H1 (cell line): ENCODE results near the gene TOGARAM1. TPM values are rescaled to one million over a fixed set of nuclear protein-coding genes. Genes with fewer than 3 reads are reported as not detected.

Experiments used
- BCL11A ChIP-seq, 2 experiments: IDR thresholded peaks; one replicate each; pipeline ENCODE4 v1.6.1; 2011; ENCODE audit warnings: low read depth in 2 of 2, low read length in 2 of 2, mild to moderate bottlenecking in 2 of 2
- BRCA1 ChIP-seq: IDR thresholded peaks from 2 replicates; pipeline ENCODE4 v1.6.1; 2012; ENCODE audit warnings: low read depth, low read length, improper control_type of control experiment
- CEBPB ChIP-seq: IDR thresholded peaks from 2 replicates; pipeline ENCODE4 v1.6.1; 2012; ENCODE audit warnings: low read depth, low read length
- CREB1 ChIP-seq: IDR thresholded peaks from 2 replicates; pipeline ENCODE4 v1.6.1; 2012; ENCODE audit warnings: inconsistent platforms
- NRF1 ChIP-seq: IDR thresholded peaks from 2 replicates; pipeline ENCODE4 v1.6.1; 2011; ENCODE audit warnings: mild to moderate bottlenecking, low read depth, low read length, improper control_type of control experiment
- PHF8 ChIP-seq: fragments of 200-600 bp; sonication (generic); conservative IDR thresholded peaks from 2 replicates; pipeline ENCODE4 v1.7.1; 2012; ENCODE audit warnings: low read depth, mild to moderate bottlenecking, inconsistent platforms, low read length, moderate library complexity
- SP4 ChIP-seq: IDR thresholded peaks from 2 replicates; pipeline ENCODE4 v1.6.1; 2012; ENCODE audit warnings: low read length, inconsistent platforms
- SRF ChIP-seq: IDR thresholded peaks from 2 replicates; pipeline ENCODE4 v1.6.1; 2011; ENCODE audit warnings: mild to moderate bottlenecking, low read depth, low read length, moderate library complexity
- polyA plus RNA-seq, 7 experiments: library from polyadenylated mRNA; depleted of rRNA in 3 of 7; stranded (reverse) in 5 of 7; unstranded in 2 of 7; fragments of >200 nt in 5 of 7; fragments of 200-250 nt in 2 of 7; gene quantifications; 1 replicate in 5 of 7; 2 replicates in 1 of 7; 4 replicates in 1 of 7; pipeline versions ENCODE4 v1.2.1 to v1.2.3, GENCODE V29; 2011 to 2013; ENCODE audit warnings: missing spikeins in 2 of 7, mixed read lengths in 2 of 7
- total RNA-seq: library from RNA; stranded (reverse); fragmentation: NEBNext Ultra II Directional; extraction: Animal tissue kit (Norgen Biotek cat#: 25700); gene quantifications from 2 replicates; pipeline ENCODE4 v1.2.1, GENCODE V29; 2021

The TOGARAM1 gene
- total and polyA plus RNA-seq, 2 of the 8 experiments (the other 6 are each of a cell fraction or from before 2014, with no cell fraction given), result 2.5 to 6.8 TPM

DNA sequence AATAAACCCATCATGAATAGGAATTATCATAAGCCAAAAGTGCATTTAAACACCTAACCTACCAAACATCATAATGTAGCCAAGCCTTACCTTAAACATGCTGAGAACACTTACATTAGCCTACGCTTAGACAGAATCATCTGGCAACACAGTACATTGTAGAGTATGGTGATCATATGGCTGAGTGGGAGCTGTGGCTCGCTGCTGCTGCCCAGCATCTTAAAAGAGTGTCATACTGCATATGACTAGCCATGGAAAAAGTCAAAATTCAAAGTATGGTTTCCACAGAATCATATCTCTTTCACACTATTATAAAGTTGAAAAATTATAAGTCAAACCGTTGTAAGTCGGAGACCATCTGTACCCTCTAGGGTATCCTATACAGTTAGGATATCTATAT, 89.9 kb downstream of the TOGARAM1 start (continued):
- TF ChIP-seq NRF1 (no peak), CEBPB (no peak), SP4 (no peak), SRF (no peak), CREB1 (no peak), BRCA1 (no peak), PHF8 (no peak), BCL11A (IDR thresholded peaks at IDR 0.05; ENCODE audit: low read depth in 2 of 2, low read length in 2 of 2) (no peak)
